Inferior parietal cortex (tissue), 1 donor: ENCODE data around the gene CUTC.
A peak's percentile ranks its signal among the peaks of the same experiment; 100 is the strongest.
"Not testable (repeated sequence)": the region's sequence is repeated elsewhere in the genome, so short reads cannot be mapped to it uniquely, and the experiment has no call there.

ENCODE experiments used
- DNase-seq: peaks from one replicate; pipeline ENCODE4 v3.0.0-alpha.2; 2016; ENCODE audit errors: extremely low spot score

CUTC gene

DNA sequence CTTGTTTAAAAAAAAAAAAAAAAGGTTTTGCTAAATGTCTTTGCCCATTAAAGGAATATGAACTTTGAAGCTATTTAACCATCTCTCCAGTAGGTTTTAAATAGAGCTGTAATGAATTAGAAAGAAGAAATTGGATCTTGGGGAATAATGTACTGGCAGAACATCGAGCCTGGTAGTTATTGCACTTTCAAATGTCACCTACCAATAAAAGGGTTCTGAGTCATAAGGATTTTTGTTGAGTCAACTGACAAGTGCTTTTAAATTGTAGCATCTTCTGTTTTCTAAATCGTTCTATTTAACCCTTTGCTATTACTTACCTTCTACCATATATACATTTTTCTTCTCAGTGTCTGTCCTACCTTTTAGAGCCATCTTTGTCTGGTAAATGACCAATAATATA, 10.7 kb downstream of the CUTC start:
- no peak for DNase-seq

DNA sequence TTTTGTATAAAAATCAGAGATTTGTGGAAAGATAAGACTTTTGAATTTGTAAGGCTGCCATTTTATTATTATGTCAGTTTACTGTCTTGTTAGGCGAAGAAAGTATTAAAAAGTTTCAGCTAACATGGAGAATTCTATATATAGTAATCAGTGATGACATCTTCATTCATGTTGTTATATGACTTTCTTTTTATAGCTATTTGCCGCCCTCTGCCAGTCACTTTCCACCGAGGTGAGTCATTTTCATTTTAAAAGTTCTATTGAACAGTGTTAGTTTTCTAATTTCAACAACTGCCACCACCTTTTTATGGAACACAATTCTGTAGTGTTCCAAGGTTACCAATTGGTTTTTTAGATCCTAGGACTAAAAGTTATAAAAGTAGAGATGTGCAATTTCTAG, 11.8 kb downstream of the CUTC start:
- DNase-seq, result no peak

DNA sequence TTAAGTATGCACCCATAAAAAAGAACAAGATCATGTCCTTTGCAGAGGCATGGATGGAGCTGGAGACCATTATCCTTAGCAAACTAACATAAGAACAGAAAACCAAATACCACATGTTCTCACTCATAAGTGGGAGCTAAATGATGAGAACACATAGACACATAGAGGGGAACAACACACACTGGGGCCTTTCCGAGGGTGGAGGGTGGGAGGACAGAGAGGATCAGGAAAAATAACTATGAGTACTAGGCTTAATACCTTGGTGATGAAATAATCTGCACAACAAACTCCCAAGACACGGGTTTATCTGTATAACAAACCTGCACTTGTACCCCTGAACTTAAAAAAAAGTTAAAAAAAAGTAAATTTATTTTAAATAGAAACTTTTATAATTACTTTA, 14.1 kb downstream of the CUTC start:
- not testable (repeated sequence) for DNase-seq

DNA sequence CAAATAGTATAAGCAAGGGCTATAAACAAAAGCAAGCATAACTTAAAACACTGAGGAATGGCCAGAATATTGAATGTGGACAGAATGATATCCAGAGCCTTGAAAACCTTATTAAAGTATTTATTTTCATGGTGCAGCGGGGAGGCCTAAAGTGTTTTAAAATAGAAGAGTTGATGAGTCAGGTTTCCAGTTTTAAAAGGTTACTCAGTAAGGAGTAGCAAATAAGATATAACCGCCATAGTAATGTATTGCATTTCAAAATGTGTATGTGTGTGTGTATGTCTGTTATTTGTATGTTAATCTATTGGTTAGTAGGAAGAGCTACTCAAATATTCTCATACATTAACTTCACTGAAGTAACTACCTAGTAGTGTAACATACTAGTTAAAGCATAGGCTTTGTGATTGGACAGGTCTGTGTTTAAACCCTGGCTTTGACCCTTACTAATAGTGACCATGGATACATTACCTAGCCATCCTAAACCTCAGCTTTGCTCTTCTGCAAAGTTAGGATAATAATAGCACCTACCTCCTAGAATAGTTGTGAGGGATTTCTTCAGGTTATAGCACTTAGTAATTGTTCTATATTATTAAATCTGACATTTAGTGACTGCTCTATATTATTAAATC, 16.9 kb downstream of the CUTC start:
- DNase-seq, result no peak

DNA sequence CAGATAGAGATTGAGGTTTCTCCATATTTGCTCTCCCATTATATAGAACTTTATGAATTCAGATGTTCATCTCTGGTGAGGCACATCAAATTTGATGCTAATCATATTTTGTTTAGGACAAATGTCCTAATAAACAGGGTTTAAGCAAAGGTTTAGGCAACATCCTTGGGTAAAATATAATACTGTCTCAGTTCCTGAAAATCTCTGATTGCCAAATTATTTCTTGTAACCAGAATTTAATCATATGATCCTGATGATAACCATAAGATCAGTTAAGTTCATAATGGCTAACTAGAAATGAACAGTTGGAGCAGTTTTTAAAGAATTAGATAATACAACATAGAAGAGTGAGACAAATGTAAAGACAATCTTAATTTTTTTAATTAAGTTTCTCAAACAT, 18.6 kb downstream of the CUTC start:
- DNase-seq, result no peak

DNA sequence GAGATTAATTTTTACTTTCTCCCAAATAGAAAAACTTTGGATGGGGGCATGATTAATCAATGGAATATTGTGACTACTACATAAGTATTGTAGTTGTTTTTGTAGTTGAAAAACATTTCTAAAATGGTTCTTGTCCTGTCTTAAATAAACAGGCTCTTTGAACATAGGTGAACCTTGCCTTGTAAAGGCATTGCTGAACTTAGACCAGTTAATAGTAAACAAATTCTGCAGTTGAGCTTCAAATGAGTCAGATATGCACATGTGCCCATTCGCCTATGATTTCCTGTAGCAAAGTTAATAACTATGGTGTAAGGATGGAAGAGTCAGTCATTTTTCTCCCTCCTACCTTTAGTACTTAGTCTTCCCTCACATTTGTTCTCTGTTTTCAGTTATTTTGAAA, 22.6 kb downstream of the CUTC start:
- no peak for DNase-seq

DNA sequence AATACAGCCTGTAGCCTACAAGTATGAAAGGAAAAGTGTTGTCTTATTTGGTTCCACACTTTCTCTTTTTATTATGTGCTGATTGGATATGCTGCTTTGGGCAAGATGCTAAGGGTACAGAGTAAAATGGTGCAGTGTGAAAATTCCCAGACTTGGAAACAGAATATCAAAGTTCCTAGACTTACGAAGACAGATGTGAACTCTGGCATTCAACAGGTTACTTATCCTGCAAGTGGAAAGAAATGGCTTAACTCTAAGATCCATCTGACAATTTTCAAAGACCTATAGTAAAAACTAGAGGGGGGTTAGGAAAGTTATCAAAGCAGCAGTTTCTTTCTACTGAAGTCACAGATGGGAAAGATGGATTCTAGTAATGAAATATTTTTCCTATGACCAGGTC, 24.1 kb downstream of the CUTC start:
- no peak for DNase-seq

DNA sequence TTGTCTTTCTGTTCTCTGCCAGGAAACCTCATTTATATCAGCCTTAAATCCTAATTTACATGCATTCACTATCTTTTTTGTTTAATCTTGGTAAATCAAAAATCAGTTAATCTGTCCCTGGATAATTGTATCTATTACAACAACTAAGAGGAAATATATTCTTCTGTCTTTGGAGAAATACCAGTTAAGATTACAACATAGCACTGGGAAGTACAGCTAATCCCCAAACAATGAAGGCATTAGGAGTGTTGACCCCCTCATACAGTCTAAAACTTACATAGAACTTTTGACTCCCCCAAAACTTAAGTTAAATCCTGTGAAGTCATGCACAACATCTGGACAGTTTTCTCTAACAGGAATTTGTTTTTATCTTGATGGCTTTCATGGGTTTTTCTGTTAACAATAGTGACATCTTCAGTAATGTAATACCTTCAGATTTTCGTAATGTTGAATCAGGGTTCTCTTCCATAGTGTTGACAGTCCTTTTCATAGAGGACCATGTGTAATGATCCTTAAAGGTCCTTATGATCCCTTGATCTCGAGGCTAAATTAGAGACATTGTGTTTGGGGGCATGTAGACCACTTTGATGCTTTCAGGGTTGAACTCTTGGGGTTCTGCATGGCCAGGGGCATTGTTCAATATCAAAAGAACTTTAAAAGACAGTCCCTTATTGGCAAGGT, 26.3 kb downstream of the CUTC start:
- no peak for DNase-seq

DNA sequence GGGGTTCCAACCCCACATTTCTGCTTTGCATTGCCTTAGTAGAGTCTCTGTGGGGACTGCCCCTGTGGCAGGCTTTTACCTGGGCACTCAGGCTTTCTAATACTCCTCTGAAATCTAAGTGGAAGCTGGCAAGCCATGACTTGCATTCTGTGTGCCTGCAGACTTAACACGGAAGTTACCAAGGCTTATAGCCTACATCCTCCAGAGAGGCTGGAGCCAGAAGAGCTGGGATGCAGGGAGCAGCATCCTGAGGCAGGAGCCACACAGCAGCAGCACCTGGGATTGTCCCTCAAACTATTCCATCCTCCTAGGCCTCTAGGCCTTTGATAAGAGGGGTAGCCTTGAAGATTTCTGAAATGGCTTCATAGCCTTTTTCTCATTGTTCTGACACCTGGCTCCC, 28.3 kb downstream of the CUTC start:
- DNase-seq, result no peak

DNA sequence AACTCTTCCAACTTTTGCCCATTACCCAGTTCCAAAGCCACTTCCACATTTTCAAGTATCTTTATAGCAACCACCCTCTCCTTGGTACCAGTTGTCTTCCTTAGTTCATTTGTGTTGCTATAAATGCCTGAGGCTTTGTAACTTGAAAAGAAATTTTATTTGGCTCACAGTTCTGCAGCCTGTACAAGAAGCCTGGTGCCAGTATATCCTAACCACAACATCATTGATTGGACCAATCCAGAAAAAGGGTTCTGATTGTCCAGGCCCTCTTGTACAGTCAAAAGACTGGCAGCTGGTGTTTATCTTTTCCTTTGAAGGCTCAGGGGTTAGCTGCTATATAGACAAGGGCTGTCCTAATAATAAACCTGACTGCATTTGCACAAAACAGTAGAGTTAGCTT, 29.3 kb downstream of the CUTC start:
- DNase-seq, result peak; percentile 27

DNA sequence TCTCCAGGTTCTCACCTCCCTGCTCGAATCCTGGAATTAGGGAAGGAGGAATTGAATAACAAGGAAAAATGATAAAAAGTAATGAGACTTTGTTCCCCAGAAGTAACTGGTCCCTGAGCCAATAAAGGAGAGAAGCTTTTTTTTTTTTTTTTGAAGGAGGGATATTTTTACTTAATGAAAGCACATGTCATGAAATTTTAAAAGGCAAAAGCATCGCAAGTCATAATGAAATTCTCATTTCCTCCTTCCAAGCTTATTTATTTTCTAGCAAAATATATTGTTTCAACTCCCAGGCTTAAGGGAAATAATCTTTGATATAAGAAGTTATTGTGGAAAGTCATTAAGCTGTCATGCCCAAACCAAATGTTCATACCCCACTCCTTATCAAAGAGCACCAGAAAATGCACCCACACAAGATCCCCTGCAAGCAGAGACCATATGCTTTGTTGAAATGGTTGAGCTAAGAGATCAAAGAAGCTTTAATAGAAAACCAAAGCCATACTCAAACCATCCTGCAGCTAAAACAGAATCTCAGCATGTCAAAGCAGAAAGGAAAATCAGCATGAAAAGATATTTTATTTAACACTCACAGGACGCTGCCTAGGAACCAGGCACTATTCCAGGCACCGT, 33.8 kb downstream of the CUTC start:
- DNase-seq, result no peak

DNA sequence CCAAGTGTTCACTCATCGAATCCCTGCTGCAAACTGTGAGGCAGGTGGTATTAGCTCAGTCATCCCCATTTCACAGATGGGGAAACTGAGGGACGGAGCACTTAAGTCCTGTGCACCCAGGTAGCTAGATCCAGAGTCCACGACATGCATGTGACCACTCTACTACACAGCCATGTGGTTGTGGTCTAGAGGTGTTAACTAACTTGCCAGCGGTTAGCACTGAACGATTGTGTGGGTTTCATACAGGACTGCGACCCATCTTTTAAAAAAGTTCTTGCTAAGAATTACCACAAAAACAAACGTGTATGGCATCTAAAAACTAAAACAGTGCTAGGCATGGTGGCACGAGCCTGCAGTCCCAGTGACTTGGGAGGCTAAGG, 34.3 kb downstream of the CUTC start:
- DNase-seq, result no peak

DNA sequence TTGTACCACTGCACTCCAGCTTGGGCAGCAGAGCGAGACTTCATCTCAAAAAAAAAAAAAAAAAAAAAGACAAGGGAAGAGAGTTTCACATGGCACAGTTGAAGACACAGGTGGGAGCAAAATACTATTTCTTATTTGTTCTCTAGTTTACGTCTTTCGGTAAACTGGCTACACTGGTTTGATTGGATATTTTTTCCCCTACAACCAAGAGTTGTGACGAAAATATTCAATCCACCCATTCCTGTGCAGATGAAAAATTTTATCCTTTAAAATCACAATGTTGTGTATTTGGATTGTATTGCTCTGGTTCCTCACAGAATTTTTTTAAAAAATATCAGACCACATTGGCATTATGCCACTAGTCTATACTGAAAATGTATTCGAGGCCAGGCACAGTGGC, 35.9 kb downstream of the CUTC start:
- no peak for DNase-seq

DNA sequence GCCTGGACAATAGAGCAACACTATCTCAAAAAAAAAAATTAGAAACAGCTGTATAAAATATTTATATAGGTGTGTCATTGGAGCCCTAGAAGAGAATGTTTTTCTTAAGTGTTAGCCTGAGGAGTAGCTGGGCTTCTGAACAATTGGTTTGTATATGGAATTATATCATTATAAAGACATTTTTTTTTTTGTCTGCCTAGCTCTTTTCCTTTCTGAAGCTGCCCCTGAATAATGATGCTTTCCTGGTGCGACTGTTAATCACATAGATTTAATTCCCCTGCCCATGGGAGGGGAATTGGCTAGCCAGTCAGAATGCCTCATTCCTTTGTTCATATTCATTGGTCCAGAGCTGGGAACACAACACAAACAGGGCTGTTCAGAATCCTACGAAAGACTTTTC, 36.5 kb downstream of the CUTC start:
- DNase-seq, result no peak

DNA sequence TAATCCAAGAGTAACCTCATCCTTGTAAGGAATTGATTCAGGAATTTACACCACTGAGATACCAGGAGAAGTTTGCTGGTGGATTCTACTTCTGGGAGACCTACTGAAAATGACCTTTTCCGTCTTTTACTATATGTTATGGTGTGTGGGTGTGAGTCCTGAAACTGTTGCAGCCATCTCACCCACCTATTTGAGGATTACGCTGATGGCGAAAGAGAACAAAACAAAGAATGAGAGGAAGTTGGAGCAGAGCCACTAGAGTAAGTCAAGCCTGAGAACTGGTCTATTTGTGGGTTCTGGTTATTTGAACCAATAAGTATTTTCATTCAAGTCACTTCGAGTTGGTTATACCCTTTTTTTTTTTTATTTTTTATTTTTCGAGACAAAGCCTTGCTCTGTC, 37.7 kb downstream of the CUTC start:
- no peak for DNase-seq

DNA sequence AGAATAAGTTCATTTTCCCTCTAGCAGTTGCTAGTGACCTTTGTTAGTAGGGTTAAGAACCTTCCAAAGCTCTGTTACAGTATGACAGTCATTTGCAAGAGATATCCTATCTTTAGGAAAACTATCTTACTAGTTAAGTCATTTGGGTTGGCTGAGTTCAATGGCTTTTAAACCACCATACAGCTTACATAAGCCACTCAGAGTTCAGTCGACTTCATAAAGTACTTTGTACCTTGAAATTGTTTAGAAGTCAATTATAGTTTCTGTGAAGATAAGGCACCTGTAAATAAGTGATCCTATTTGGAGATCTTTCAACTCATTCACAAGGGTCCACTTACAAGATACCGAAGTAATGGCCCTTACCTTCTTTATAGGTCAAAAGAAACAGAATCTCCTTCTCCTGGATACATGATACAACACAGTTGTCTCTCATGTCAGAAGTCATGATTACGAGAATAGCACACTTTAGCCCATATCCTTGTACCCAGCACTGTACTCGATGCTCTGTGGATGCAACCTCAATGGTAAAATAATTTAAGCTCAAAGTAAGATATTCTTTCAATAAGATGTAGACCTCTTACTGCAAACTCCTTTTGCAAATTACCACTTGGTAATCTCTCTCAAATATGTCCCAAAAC, 38.5 kb downstream of the CUTC start:
- DNase-seq, result no peak

DNA sequence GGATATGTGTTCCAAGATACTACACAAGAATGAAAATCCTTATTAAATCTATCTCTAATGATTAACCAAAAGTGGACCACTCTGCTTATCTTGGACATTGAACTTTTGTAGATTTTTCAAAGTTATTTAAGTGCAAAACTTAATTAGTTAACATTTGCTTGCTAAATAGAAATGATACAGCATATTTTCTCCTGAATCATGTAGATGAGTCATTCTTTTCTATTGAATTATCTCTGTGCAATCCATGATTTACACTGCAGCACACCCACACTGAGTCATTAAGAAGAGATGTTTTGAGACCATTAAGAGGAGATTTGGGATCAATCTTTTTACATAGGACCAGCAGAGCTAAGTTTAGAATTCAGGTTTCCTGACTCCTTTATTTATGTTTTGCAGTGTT, 43.8 kb downstream of the CUTC start:
- peak; percentile 9 for DNase-seq

DNA sequence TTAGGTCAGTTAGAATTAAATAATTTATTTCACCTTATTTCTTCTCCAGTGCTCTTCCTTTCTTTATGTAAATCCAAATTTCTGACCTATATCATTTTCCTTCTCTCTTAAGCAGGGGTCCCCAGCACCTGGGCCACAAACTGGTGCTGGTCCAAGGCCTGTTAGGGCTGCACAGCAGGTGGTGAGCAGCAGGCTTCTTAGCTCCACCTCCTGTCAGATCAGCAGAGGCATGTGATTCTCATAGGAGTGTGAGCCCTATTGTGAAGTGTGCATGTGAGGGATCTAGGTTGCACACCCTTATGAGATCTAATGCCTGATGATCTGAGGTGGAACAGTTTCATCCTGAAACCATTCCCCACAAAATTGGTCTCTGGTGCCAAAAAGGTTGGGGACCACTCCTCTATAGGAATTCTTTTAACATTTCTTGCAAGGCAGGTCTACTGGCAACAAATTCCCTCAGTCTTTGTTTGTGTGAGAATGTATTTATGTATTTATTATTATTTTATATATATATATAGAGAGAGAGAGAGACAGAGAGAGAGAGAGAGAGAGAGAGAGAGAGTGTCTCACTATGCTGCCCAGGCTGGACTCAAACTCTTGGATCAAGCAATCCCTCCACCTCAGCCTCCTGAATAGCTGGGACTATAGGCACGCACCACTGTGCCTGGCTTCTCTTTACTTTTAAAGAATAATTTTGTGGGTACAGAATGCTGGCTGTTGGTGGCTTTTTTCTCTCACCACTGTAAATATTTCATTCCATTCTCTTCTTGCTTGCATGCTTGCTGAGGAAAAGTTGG, 46.1 kb downstream of the CUTC start:
- no peak for DNase-seq

DNA sequence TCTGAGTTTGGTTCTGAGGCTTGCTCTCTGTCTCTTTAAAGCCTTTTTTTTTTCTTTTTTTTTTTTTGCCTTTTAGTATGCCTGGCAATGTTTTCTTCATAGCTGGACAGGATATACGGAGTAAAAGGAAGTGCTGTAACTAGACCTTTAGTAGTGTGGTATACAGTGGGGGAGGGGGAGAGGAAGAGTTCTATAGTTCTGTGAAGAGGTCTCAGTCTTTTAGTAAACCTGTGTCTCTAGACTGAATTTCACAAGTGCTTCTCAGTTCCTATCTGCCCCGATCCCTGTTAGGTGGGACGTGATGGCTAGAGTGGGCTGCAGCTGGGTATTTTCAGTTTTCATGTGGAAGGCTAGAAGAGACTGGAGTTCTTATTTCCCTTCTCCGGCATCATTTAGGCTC, 47.3 kb downstream of the CUTC start:
- no peak for DNase-seq

DNA sequence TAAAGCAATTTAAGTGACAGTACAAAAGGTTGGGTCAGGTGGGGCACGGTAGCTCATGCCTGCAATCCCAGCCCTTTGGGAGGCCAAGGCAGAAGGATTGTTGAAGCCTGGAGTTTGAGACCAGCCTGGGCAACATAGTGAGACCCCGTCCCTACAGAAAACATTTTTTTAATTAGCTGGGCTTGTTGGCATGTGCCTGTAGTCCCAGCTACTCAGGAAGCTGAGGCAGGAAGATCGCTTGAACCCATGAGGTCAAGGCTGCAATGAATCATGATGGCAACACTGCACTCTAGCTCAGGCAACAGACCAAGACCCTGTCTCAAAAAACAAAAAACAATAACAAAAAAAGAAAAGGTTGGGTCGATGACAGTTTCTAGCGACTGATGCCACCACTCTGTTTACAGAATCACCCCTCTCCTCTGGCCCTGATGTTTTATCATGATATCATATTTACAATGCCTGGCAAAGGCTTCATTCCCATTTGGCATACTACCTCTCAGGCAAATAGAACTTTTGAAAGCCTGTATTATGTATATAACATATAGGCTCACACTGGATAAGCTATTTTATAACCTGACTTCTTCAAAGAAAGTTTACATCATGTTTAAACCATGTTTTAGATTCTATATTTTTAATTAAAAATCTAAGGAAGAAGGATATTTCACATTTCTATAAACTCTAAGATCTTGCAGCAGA, 49.8 kb downstream of the CUTC start:
- DNase-seq, result no peak

DNA sequence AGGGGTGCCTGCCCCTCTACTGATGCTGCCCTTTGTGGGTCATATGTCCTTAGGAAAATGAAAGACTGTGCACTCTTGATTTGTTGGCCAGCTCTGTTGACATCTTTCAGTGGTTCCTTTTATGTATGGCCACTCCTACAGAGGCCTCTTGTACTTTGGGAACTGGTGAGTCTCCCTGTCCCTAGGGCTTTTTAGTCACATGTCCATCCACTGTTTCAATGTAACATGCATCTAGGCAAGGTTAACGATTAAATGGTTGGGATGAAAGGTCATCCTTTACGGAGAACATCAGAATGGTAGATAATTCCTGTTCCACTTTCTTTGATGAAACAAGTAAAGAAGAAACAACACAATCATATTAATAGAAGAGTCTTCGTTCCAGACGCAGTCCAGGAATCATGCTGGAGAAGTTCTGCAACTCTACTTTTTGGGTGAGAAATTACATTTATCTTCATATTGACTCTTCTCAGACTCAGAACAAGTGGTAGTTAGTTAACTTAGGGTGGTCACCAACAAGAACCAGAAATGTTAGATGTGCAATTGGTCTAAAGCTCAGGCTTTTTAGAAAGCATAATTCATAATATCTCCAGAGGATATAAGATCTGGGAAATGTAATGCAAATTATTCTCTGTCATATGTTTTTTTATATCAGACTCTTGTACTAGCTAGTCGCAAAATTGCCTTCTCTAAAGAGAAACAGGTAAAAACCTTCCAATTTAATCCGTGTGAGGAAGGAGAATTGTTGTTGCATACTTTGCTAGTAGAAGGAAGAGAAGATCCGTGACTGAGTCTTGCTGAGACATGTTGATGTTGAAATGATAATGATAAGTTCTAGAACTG, 50.6 kb downstream of the CUTC start, which contains the start of gene ABCC2:
TSS of gene ABCC2 (plus strand) at position 194 of the 840 bp plus-strand sequence. CDS start at position 399, 205 bp downstream.
- DNase-seq, result no peak
